HepG2 (cell line): ENCODE data around the gene DDX23. TPM values are rescaled to one million over a fixed set of nuclear protein-coding genes. Genes with fewer than 3 reads are reported as not detected.

Experiments used
- BRCA1 ChIP-seq: sonication (generic); formaldehyde crosslinking; IDR thresholded peaks from 2 replicates; pipeline ENCODE4 v1.4.0; 2020; ENCODE audit warnings: missing genetic modification reagents
- CENPX ChIP-seq: sonication (generic); formaldehyde crosslinking; IDR thresholded peaks from 2 replicates; pipeline ENCODE4 v1.9.0; 2021; ENCODE audit warnings: mild to moderate bottlenecking, missing genetic modification reagents, moderate library complexity
- CERS6 ChIP-seq: sonication (generic); formaldehyde crosslinking; IDR thresholded peaks from 2 replicates; pipeline ENCODE4 v1.5.0; 2020; ENCODE audit warnings: missing genetic modification reagents
- CTCF ChIP-seq: sonication (generic); formaldehyde crosslinking; IDR thresholded peaks from 2 replicates; pipeline ENCODE4 v1.5.0; 2020; ENCODE audit warnings: mild to moderate bottlenecking, missing genetic modification reagents, moderate library complexity
- ELF3 ChIP-seq: IDR thresholded peaks from 2 replicates; pipeline ENCODE4 v1.6.1; 2016; ENCODE audit warnings: missing genetic modification reagents, missing compliant biosample characterization
- HES4 ChIP-seq: sonication (generic); formaldehyde crosslinking; IDR thresholded peaks from 2 replicates; pipeline ENCODE4 v1.9.0; 2021; ENCODE audit warnings: mild to moderate bottlenecking, missing genetic modification reagents, borderline replicate concordance
- KMT2B ChIP-seq: IDR thresholded peaks from 2 replicates; pipeline ENCODE4 v1.6.1; 2016; ENCODE audit warnings: missing genetic modification reagents, missing compliant biosample characterization
- POLR2A ChIP-seq, 2 experiments: IDR thresholded peaks; 2 replicates each; pipeline ENCODE4 v1.6.1; 2011; ENCODE audit warnings: low read depth in 2 of 2, low read length in 2 of 2, mild to moderate bottlenecking in 1 of 2, moderate library complexity in 1 of 2; ENCODE audit not compliant: insufficient read depth in 1 of 2
- RCOR2 ChIP-seq: IDR thresholded peaks from 2 replicates; pipeline ENCODE4 v1.6.1; 2016; ENCODE audit warnings: missing biosample characterization, missing genetic modification reagents
- TBP ChIP-seq: sonication (generic); formaldehyde crosslinking; IDR thresholded peaks from 2 replicates; pipeline ENCODE4 v1.5.0; 2020; ENCODE audit warnings: missing genetic modification reagents
- TCF7 ChIP-seq: sonication (generic); IDR thresholded peaks from 2 replicates; pipeline ENCODE4 v1.6.1; 2016; ENCODE audit warnings: antibody characterized with exemption, low read depth
- TFE3 ChIP-seq: IDR thresholded peaks from 2 replicates; pipeline ENCODE4 v1.6.1; 2016
- TRAFD1 ChIP-seq: sonication (generic); formaldehyde crosslinking; IDR thresholded peaks from 2 replicates; pipeline ENCODE4 v1.5.1; 2020; ENCODE audit warnings: missing genetic modification reagents, mild to moderate bottlenecking, borderline replicate concordance
- ZFP1 ChIP-seq: IDR thresholded peaks from 2 replicates; pipeline ENCODE4 v1.6.1; 2016
- ZNF280D ChIP-seq: sonication (generic); formaldehyde crosslinking; IDR thresholded peaks from 2 replicates; pipeline ENCODE4 v1.5.1; 2020; ENCODE audit warnings: mild to moderate bottlenecking, missing genetic modification reagents
- ZNF343 ChIP-seq: sonication (generic); formaldehyde crosslinking; IDR thresholded peaks from 2 replicates; pipeline ENCODE4 v1.4.0; 2020; ENCODE audit warnings: mild to moderate bottlenecking, missing genetic modification reagents
- ZNF574 ChIP-seq: sonication (generic); formaldehyde crosslinking; IDR thresholded peaks from 2 replicates; pipeline ENCODE4 v1.4.0; 2020; ENCODE audit warnings: missing genetic modification reagents
- ZNF792 ChIP-seq: IDR thresholded peaks from 2 replicates; pipeline ENCODE4 v1.6.1; 2016
- polyA plus RNA-seq, 8 experiments: library from polyadenylated mRNA; depleted of rRNA in 3 of 8; stranded (reverse) in 7 of 8; unstranded in 1 of 8; fragments of >200 nt; fragmentation: Illumina TruSeq in 4 of 8; extraction: Trizol in 4 of 8; gene quantifications; 2 replicates each; pipeline versions ENCODE4 v1.2.1 to v1.2.3, GENCODE V29; 2011 to 2016; ENCODE audit warnings: low read depth in 4 of 8, missing spikeins in 1 of 8, mixed read lengths in 1 of 8; ENCODE audit not compliant: insufficient read depth in 1 of 8
- total RNA-seq, 5 experiments: library from RNA; depleted of rRNA; stranded (reverse); fragments of >200 nt; fragmentation: Illumina TruSeq; extraction: Trizol; gene quantifications; 2 replicates each; pipeline ENCODE4 v1.2.3, GENCODE V29; 2016; ENCODE audit warnings: low read depth in 1 of 5

The DDX23 gene
- total and polyA plus RNA-seq, 2 of the 13 experiments (the other 11 are each of a cell fraction or from before 2014, with no cell fraction given): 35.7 to 90.0 TPM

- peak; percentile 74 for TF ChIP-seq ZNF574 (CRISPR knock-in tag)
- TF ChIP-seq TFE3 (CRISPR knock-in tag): no peak
- TF ChIP-seq CERS6: no peak
- peak; percentile 97 for TF ChIP-seq CTCF (CRISPR knock-in tag)
- 0 out of 2 replicates have a peak, but pooled peaks have one; percentile 33 for TF ChIP-seq ELF3 (CRISPR knock-in tag)
- TF ChIP-seq HES4: no peak
- TF ChIP-seq TCF7: no peak
- TF ChIP-seq TRAFD1 (CRISPR knock-in tag): no peak
- TF ChIP-seq CENPX: no peak
- TF ChIP-seq POLR2A (IDR thresholded peaks at IDR 0.05; ENCODE audit: insufficient read depth in 1 of 2, low read depth in 2 of 2, low read length in 2 of 2): no peak
- no peak for TF ChIP-seq ZNF280D (CRISPR knock-in tag)
- TF ChIP-seq RCOR2 (CRISPR knock-in tag): 0 out of 2 replicates have a peak, but pooled peaks have one; percentile 28
- TF ChIP-seq ZNF343: no peak
- 0 out of 2 replicates have a peak, but pooled peaks have one; percentile 59 for TF ChIP-seq ZNF792 (CRISPR knock-in tag)
- TF ChIP-seq BRCA1 (CRISPR knock-in tag): no peak
- no peak for TF ChIP-seq TBP
- no peak for TF ChIP-seq ZFP1 (CRISPR knock-in tag)
- no peak for TF ChIP-seq KMT2B (CRISPR knock-in tag)
Measured at GRCh38 chr12:48890657-48891418, 38.9 kb upstream of the DDX23 start (continued).
